Measurements from ENCODE around the gene FBXL5. TPM values are rescaled to one million over a fixed set of nuclear protein-coding genes. Genes with fewer than 3 reads are reported as not detected.
"Not testable (repeated sequence)": the region's sequence is repeated elsewhere in the genome, so short reads cannot be mapped to it uniquely, and the experiment has no call there.

Gene FBXL5
- polyA plus RNA-seq, 1 donor, result 67.2 TPM

GRCh38 chr4:15649914-15650545 is 5.1 kb downstream of the FBXL5 start:
- DNase-seq (ENCODE audit: low read depth), result no peak

GRCh38 chr4:15648600-15648999 is 6.6 kb downstream of the FBXL5 start:
- no peak for DNase-seq (ENCODE audit: low read depth)

- DNase-seq (ENCODE audit: low read depth), result no peak
Observed at GRCh38 chr4:15638418-15638817, 16.7 kb downstream of the FBXL5 start.

- DNase-seq (ENCODE audit: low read depth), result no peak
Observed at GRCh38 chr4:15636818-15637217, 18.3 kb downstream of the FBXL5 start.

- DNase-seq (ENCODE audit: low read depth), result not testable (repeated sequence)
Observed at GRCh38 chr4:15617407-15617806, 37.8 kb downstream of the FBXL5 start.

- DNase-seq (ENCODE audit: low read depth), result not testable (repeated sequence)
Observed at GRCh38 chr4:15614891-15615290, 40.3 kb downstream of the FBXL5 start.

- no peak for DNase-seq (ENCODE audit: low read depth)
Observed at GRCh38 chr4:15612136-15612535, 43.0 kb downstream of the FBXL5 start.

GRCh38 chr4:15610855-15611254 is 44.3 kb downstream of the FBXL5 start:
- DNase-seq (ENCODE audit: low read depth), result no peak

- DNase-seq (ENCODE audit: low read depth), result no peak
Observed at GRCh38 chr4:15605537-15605936, 49.6 kb downstream of the FBXL5 start.

- no peak for DNase-seq (ENCODE audit: low read depth)
Observed at GRCh38 chr4:15601862-15602261, 53.3 kb downstream of the FBXL5 start.

GRCh38 chr4:15600176-15600575 is 55.0 kb downstream of the FBXL5 start:
- DNase-seq (ENCODE audit: low read depth), result no peak

GRCh38 chr4:15598644-15599043 is 56.5 kb downstream of the FBXL5 start:
- no peak for DNase-seq (ENCODE audit: low read depth)

- DNase-seq (ENCODE audit: low read depth), result no peak
Observed at GRCh38 chr4:15592799-15593198, 62.4 kb downstream of the FBXL5 start.

- DNase-seq (ENCODE audit: low read depth), result no peak
Observed at GRCh38 chr4:15587649-15588048, 67.5 kb downstream of the FBXL5 start.

- DNase-seq (ENCODE audit: low read depth), result no peak
Observed at GRCh38 chr4:15586066-15586465, 69.1 kb downstream of the FBXL5 start.

- no peak for DNase-seq (ENCODE audit: low read depth)
Observed at GRCh38 chr4:15585331-15585730, 69.8 kb downstream of the FBXL5 start.

GRCh38 chr4:15584785-15585184 is 70.4 kb downstream of the FBXL5 start:
- no peak for DNase-seq (ENCODE audit: low read depth)

- DNase-seq (ENCODE audit: low read depth), result no peak
Observed at GRCh38 chr4:15577508-15577907, 77.6 kb downstream of the FBXL5 start.

GRCh38 chr4:15575966-15576365 is 79.2 kb downstream of the FBXL5 start:
- DNase-seq (ENCODE audit: low read depth), result no peak

GRCh38 chr4:15569746-15570145 is 85.4 kb downstream of the FBXL5 start:
- DNase-seq (ENCODE audit: low read depth), result no peak

- no peak for DNase-seq (ENCODE audit: low read depth)
Observed at GRCh38 chr4:15568821-15569220, 86.3 kb downstream of the FBXL5 start.

- no peak for DNase-seq (ENCODE audit: low read depth)
Observed at GRCh38 chr4:15563871-15564270, 91.3 kb downstream of the FBXL5 start.

GRCh38 chr4:15562623-15563022 is 92.5 kb downstream of the FBXL5 start:
- DNase-seq (ENCODE audit: low read depth), result no peak

GRCh38 chr4:15562114-15562513 is 93.0 kb downstream of the FBXL5 start:
- no peak for DNase-seq (ENCODE audit: low read depth)
